HG03103 (cell line): ENCODE data around the gene TMEM86B.

Experiments
- ATAC-seq: cut with Tn5 transposase; IDR thresholded peaks from one replicate; pipeline ENCODE4 v1.9.1; 2021; ENCODE audit warnings: low read depth; ENCODE audit not compliant: unreplicated experiment

The TMEM86B gene

DNA sequence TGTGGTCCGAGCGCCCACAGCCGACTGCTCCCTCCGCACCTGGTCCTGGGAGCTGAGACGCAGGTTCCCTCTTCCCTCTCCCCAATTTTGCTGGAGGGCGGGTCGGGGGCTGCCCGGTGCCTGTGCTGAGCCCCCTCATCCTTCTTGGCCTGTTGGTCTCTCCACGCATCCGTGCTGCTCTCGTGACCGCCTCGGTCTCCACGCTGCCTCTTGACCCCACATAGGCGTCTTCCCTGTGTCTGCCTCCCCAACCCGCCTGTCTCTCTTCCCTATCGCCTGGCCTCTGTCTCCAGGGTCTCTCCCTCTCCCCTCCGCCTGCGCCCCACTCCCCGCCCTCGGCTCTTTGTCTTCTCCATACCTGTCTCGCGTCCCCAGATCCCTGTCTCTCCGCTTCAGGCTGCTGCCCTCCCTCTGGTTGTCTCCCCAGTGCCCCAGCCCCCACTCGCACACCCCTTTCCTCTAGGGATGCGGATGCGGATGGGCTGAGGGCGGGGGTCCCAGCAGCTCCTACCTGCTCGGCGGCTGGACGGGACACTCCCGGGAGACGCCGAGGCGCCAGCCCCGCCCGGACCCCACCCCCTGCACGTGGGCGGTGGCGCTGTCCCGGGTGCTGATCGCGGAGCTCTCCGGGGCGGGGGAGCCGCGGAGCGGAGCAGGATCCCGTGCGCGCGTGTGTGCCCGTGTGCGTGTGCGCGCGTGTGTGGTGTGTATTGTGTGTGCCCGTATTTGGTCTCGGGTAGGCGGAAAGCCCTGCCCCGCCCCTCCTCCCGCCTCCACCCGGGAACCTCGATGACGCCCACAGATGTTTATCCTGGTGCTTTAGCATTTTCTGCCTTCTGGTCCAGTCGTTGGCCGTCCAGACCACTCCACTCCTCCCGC, 48.7 kb downstream of the TMEM86B start, which contains the start of gene SYT5:
TSS of gene SYT5 (minus strand) at position 684 of the 879 bp plus-strand sequence. CDS start 1,248 bp downstream, outside the sequence.
- ATAC-seq = no peak

DNA sequence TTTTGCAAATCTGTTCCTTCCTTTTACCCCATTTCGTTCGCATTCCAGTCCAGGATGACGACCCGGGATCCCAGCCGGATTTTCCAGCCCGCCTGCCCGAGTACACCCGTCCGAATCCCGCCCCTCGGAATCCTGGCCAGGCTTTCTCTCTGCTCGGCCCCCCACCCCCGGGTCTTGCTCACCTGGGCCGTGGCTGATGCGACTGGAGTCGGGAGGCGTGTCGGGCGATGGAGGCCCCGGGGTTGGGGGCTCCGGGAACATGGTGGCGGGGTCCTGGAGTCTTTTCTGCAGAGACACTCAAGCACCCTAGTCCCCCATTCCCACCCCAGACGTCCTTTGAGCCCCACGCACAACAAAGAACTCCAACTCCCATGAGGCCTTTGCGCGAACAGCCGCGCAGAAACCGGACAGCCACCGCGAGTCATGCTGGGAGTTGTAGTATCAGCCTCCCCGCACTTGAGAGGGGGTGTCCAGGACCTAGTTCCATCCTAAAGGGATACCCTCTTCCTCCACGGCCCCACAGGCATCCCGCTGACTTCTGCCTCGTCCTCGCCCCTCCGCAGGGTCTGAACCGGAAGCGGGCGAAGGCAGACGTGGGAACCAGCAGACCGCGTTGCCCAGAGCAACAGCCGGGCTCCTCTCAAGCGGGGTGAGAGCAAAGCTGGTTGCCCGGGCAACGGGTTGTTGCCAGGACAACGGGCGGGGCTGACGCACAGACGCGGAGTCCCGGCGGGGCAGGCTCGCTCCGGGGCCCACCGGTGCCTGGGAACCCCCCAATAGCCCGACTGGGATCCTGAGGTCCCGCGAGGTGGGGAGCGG, 49.6 kb downstream of the TMEM86B start:
- peak; percentile 55 for ATAC-seq
